DMS153 treated with DMSO at 0.1 percent for 48 hours (cell line): ENCODE measurements around the gene PPP3CA.

Experiments used
- DNase-seq: peaks from one replicate; lab custom pipeline; 2025; ENCODE audit not compliant: unreplicated experiment; lab: John Stamatoyannopoulos, UW

The PPP3CA gene

GRCh38 chr4:101332424-101332823 is 14.9 kb downstream of the PPP3CA start:
- DNase-seq = no peak

- DNase-seq = no peak
Observed at GRCh38 chr4:101331017-101331416, 16.3 kb downstream of the PPP3CA start.

GRCh38 chr4:101329592-101329991 is 17.7 kb downstream of the PPP3CA start:
- DNase-seq = no peak

- DNase-seq = no peak
Observed at GRCh38 chr4:101328063-101328602, 19.2 kb downstream of the PPP3CA start.

GRCh38 chr4:101326576-101326975 is 20.8 kb downstream of the PPP3CA start:
- DNase-seq = no peak

- no peak for DNase-seq
Observed at GRCh38 chr4:101322743-101323142, 24.6 kb downstream of the PPP3CA start.

GRCh38 chr4:101321481-101322042 is 25.8 kb downstream of the PPP3CA start:
- no peak for DNase-seq

- no peak for DNase-seq
Observed at GRCh38 chr4:101315786-101316185, 31.5 kb downstream of the PPP3CA start.

GRCh38 chr4:101315041-101315440 is 32.3 kb downstream of the PPP3CA start:
- no peak for DNase-seq

GRCh38 chr4:101309925-101310324 is 37.4 kb downstream of the PPP3CA start:
- no peak for DNase-seq

GRCh38 chr4:101307899-101308298 is 39.4 kb downstream of the PPP3CA start:
- DNase-seq = no peak

GRCh38 chr4:101306764-101307615 is 40.3 kb downstream of the PPP3CA start:
- no peak for DNase-seq

- DNase-seq = no peak
Observed at GRCh38 chr4:101306225-101306624, 41.1 kb downstream of the PPP3CA start.

- DNase-seq = no peak
Observed at GRCh38 chr4:101304916-101305315, 42.4 kb downstream of the PPP3CA start.

GRCh38 chr4:101299899-101300540 is 47.3 kb downstream of the PPP3CA start:
- DNase-seq = no peak

GRCh38 chr4:101299021-101299420 is 48.3 kb downstream of the PPP3CA start:
- no peak for DNase-seq

- no peak for DNase-seq
Observed at GRCh38 chr4:101295691-101296090, 51.6 kb downstream of the PPP3CA start.

GRCh38 chr4:101294597-101294996 is 52.7 kb downstream of the PPP3CA start:
- no peak for DNase-seq

- DNase-seq = no peak
Observed at GRCh38 chr4:101292901-101293300, 54.4 kb downstream of the PPP3CA start.

- no peak for DNase-seq
Observed at GRCh38 chr4:101292214-101292613, 55.1 kb downstream of the PPP3CA start.

- DNase-seq = no peak
Observed at GRCh38 chr4:101291198-101291597, 56.1 kb downstream of the PPP3CA start.

GRCh38 chr4:101290654-101291053 is 56.7 kb downstream of the PPP3CA start:
- DNase-seq = no peak
